ENCODE measurements around the gene THBS4. TPM values are rescaled to one million over a fixed set of nuclear protein-coding genes. Genes with fewer than 3 reads are reported as not detected.

THBS4 gene
- total RNA-seq = 1.7 and 2.3 TPM in 2 replicates

DNA sequence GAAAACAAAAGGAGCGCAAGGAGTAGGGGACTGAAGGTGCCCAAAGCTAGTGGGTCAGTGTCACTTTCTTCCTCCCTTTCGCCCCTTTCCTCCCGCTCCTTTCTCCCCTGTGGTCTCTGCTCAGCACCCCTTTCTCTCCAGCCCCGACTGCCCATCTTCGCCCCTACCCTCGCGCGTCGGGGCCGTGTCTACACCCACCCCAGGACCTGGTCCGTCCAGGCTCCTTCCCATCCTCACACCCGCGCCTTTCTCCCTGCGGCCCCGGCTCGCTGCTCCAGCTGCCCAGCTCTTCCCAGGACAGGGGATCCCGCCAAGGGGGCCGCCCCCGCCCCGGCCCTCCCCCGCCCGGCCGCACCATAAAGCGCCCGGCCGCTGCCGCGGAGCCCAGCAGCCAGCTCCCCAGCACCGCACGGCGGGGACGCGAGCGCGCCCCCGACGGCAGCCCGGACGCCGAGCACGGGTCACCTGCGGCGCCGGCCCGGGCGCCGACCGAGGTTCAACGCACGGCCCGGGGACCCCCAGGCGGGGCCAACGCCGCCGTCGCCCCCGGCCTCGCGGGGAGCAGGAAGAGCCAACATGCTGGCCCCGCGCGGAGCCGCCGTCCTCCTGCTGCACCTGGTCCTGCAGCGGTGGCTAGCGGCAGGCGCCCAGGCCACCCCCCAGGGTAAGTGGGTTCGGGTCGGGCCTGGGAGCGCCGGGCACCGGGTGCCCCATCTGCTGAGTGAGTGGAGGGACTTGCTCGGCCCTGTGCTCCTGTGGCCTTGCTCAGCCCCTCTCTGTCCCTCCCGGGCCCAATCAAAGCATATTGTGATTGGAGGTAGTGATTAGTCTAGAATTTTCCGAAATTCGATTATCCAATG, at the start of gene THBS4:
THBS4 (plus strand) TSS at position 387 of the 860 bp plus-strand sequence; CDS start at position 577, 190 bp downstream.

DNA sequence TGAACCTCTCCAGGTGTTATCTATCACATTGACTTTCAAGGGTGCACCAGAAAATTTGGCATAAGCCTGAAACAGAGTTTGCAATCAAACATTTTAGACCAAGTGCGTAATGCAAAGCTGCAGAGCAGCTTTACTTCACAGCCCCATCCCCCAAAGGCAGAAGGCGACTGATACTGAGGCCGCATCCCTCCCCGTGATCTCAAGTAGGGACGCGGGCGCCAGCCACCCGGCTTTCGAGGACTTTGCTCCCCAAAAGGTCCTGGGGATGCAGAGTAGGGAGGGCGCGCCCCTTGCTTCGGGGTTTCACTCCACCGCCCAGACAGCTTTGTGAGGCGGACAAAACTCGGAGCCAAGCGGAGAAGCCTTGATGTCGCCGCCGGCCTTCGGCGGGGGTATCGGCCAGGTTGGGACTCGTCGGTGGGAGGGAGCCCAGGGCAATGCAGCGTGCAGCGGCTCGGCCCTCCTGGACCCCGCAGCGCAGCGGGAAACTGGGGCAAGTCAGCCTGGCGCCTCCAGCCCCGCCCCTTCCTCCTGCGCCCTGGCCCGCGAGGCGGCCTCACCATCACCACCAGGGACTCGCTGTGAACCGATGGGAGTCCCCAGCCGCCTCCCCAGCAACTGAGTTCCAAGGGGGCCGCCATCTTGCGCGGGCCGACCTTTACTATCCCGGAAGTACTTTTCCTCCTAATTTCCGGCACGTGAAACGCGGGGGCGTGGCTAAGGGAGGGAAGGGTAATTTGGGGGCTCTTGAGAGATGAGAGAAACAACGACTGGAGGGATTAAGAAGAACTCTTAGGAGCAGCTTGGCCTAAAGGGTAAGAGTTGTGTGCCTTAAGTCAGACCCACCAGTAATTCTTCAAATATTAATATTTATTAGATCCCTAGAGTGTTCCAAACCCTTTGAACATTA, 44.3 kb upstream of the THBS4 start, which contains the start of gene MTX3:
MTX3 (minus strand) TSS at position 665 of the 910 bp plus-strand sequence; CDS start at position 641, 24 bp downstream.

Other genes starting within 250 kb of the THBS4 start
- gene MTX3, start 44.1 kb upstream of the THBS4 start, total RNA-seq = 11.2 and 12.3 TPM in 2 replicates
- 16.3 and 21.3 TPM in 2 replicates for gene SERINC5, start 220.7 kb downstream of the THBS4 start, total RNA-seq